HG03108 (cell line): Measurements from ENCODE around the gene EIF2AK3.
"Not testable (repeated sequence)": the region's sequence is repeated elsewhere in the genome, so short reads cannot be mapped to it uniquely, and the experiment has no call there.

Source experiments
- ATAC-seq: cut with Tn5 transposase; IDR thresholded peaks from one replicate; pipeline ENCODE4 v1.9.1; 2021; ENCODE audit warnings: moderate library complexity; ENCODE audit not compliant: unreplicated experiment

The EIF2AK3 gene

DNA sequence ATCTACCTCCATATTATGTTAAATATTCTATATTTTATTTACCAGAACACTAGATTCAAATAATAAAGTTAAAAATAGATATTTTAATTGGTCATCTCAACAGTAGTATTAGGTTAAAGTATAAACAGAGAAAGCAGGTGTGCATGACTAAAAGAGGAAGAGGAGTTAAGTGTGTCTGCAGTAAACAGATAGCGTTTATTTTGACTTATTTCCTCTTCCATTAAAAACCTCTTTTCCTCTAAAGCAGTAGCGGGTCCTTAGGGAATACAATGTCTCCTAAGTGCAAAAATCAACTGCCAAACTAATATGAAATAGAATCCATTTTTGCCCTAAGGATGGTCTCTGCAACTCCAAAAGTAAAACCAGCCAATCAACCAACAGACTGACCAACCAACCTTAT lies 27.7 kb downstream of the EIF2AK3 start:
- peak; percentile 22 for ATAC-seq

DNA sequence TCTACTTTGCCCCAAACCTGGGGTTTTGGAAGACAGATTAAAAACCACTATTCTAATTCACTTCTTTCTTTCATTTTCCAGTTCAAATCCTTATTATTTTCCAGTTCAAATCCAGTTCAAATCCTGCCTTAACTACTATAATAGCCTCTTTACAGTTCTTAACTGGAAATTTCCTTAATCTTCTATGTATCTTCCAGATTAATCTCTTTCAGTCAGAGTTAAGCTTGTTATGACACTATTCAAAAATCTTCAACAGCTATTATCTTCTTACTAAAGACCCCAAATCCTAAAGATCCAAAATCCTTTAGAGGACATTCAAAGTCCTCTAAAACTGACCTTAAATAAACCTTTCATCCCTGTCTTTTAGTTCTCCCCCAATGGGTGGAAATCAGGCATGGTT lies 30.1 kb downstream of the EIF2AK3 start:
- no peak for ATAC-seq

DNA sequence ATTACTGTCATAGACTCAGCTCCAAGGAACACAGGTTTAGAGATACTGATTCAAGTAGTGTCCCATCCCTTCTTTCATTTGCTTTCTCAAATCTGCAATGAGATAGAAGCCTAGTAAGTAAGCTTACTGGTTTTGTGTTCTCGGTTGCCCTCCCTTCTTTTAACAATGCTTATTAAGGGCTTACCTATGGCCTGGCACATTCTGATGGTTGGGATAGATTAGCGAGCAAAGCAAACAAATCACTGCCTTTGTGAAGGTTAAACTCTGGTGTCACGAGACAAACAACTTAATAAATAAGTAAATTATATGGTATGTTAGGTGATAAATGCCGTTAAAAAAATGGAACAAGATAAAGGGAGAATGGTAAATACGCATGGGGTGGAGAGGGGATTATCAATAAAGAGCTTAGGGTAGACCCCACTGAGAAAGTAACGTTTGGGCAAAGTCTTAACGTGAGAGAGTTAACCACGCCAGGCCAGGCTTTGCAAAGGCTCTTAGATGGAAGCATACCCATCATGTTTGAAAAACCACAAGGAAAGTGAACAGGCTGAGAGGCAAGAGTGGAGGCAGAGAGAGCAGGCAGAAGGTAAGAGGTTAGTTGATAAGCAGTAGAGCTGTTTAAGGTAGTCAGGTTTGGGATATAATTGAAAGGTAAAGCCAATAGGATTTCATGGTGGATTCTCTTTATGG lies 31.0 kb downstream of the EIF2AK3 start:
- ATAC-seq, result no peak

DNA sequence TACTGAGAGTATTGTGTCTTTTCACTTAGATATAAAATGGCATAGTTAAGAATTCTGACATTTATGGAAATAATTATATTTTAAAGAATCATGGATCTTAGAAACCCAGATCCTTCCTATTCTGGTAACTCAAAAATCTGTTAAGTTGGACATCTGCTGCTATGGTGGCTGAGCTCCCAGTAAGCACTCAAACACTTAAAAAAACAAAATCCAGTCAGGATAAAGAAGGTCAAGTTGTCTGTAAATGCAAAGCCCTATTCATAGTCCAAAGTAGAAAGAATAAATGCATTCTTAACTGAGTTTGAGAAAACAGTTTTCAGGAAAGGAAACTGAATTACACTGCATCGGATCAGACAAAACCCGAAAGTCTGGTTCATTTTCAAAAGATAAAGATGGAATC lies 35.6 kb downstream of the EIF2AK3 start:
- ATAC-seq, result no peak

DNA sequence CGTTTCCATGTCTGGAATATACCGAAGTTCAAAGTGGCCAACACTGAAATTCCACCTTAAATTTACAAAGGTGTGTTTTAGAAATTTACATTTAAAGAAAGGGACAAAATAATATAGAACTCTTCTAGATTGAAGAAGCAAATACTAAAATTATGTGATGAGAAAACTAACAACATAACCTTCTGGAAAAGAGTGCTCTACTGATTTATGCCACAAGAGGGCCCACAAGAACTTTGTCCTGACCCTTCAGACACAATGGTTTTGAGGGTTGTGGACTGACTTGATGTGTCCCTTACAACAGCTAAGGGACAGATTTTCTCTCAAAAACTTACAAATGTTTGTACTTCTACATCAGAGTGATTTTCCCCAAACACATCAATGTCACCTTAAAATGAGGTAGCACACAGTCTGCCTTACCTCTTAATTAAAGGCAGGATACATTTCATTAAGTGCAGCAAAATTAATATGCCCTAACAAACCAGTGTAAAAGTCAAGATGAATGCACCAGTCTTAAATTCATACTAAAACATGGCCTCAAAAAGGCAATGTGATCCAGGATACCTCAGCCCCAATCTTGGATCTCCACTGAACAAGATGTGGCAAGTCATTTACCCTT lies 36.2 kb downstream of the EIF2AK3 start:
- ATAC-seq, result peak; percentile 85

DNA sequence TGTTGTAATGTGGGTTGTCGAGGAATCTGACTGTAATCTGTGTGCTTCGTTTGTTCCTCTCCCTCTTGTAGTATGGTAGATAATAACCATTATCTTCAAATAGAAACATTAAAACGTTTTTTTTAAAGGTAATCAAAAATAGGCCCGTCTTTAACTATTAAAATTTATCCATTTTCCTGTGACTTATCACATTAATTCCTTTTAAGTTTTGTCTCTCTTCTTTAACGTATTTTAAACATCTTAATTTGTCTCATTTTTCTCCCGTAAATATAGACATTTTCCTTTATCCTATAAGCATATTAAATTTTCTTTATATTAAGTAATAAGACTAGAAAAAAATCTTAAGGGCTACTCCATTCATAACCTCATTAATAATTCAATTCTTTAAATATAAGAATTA lies 41.3 kb downstream of the EIF2AK3 start:
- no peak for ATAC-seq

DNA sequence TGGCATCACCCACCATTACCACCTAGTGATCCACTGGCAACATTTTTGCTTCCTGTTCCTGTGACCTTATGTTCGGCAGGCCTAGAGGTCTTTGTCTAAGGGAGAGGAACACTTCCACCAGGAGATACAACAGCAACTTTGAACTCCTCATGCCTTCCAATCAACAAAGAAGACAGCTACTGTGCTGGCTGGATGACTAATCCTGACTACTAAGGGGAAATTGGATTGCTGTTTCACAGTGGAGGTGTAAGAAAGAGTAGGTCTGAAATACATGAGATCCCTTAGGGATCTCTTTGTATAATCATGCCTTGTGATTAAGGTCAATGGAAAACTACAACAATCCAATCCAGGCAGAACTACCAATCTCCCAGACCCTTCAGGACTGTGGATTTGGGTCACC lies 45.2 kb downstream of the EIF2AK3 start:
- ATAC-seq, result no peak

DNA sequence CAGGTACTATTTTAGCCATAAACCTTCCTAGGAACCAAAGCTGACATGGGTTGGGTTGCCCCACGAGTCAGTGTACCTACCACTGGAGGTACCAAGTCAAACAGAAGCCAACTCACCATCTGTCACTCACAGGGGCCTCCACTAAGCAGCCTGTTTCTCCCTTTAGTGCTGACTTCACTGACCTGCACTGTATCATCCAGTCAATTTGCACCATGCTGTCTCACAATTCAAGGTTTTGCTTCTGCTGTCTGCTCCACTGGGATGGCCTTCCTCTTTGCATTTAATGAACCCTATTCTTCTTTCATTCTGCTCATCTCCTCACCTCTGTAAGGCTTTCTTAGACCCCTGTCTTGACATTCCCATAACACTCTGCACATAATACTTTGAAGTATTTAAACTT lies 47.2 kb downstream of the EIF2AK3 start:
- no peak for ATAC-seq

DNA sequence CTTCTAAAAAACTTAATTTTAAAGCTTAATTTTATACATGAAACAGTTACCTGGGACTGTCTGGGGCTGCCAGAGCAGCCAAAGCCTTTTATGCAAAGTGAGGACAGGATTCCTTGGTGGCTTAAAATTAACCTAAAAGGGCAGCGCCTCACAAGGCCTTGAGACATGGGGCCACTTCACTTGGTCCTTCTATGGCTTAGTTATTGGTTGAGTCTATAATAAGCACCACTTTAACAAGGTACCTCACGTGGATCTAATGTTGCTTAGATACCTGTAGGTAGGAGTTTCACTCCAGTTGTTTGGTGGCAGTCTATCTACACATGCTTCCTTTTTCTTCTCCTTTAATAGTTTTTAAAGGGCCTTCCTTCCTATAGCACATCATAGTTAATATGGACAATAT lies 51.6 kb downstream of the EIF2AK3 start:
- no peak for ATAC-seq

DNA sequence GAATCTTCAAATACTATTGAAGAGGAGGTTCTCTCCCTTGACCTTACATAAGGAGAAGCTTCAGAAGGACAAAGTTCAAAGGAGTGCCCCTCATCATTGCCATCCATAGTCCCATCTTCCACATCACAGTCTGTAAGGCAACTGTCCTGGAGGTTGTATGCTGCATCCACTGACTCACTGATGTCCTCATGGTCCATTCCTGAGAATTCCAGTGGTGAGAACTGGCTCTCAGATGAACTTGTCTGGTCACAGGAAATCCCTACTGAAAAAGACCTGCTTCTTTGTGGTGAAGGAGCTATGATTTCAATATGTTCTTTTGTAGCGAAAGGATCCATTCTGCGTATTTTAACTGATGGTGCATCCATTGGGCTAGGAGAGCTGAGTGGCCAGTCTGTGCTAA lies 52.2 kb downstream of the EIF2AK3 start:
- ATAC-seq, result no peak

DNA sequence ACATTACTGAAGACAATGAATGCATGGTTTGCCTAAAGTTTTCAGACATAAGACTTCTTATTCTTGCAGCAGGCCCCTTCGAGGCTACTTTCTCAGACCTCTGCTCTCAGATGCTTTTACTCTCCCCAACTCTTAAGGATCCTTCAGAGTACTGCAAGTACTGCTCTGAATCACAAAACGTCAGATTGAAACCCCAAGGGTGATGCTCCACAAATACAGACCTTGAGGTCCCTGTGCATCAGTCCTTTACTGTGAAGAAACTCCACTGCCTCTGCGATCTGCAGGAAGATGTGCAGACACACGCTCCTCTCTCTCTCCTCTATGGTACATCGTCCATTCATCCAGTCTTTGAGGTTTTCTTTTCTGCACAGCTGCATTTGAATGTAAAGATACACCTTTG lies 52.8 kb downstream of the EIF2AK3 start:
- ATAC-seq, result peak; percentile 39

DNA sequence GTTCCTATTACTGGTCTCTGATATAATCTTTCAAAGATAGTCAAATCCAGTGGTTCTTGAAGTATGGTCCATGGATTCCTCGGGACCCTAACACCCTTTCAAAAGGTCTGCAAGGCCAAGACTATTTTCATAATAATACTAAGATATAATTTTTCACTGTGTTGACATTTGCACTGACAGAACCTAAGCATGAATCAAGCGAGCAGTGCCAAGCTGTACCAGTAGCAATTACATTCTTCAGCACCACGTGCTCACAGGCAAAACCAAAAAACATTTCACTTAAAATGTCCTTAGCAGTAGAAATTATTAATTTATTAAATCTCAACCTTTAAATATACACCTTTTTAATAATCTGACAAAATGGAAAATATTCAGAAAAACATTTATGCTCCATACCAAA lies 59.1 kb downstream of the EIF2AK3 start:
- ATAC-seq, result no peak

DNA sequence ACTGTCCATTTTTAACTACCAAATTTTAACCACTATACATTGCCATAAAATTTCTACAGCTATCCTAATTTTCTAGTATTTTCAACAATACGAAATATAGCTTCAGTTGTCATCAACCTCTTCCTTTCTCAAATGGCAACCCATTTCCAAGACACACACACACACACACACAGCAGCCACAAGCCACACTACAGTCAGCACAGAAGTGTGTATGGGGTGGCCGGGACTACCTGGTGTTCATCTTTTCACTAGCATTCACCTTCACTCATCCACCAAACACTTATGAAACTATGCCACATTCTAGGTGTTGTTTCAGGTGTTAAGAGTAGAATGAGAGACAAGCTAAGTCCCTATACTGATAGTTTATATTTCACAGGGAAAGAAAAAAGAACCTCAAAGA lies 62.9 kb downstream of the EIF2AK3 start:
- no peak for ATAC-seq

DNA sequence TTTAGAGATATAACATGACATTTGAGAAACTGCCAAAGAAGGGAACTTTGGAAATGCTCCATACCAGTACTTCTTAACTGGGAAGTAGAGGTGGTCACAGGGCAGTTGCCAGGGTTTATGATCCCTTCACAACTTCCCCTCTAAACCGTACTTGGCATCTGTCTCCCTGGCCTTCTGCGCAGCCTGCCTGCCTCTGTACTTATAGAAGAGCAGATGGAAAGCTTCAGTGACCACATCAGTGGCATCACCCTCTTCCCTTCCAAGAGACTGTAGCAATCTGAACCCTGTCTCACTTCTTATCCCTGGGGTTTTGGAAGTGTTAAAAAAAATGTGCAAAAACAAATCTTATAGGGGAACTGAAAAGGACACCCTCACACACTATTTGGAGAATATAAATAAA lies 64.1 kb downstream of the EIF2AK3 start:
- no peak for ATAC-seq

DNA sequence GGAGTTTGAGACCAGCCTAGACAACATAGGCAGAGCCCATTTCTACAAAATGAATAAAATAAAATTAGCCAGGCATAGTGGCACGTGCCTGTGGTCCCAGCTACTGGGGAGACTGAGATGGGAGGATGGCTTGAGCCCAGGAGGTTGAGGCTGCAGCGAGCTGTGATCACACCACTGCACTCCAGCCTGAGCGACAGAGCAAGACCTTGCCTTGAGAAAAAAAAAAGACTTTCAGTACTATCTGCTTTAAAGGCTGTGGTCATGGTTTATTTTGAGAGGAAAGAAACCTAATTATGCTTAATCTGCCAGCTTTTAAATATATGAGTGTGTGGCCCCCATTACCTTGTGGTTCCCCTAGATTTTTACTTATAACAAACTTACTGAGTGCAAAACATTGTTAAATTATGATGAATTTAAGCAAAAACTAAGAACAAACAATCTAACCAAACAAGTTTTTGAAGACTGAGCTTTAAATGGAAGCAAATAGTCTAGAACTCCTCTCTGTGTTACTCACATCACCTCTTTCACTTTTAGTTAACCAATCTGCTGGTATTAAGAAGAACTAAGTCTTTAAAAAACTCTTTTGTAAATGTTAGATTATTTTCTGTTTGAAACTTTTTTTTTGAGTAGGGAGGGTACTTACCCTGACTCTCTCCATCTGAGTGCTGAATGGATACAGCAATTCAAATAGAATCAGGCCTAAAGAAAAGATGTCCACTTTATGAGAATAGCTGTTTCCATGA lies 65.4 kb downstream of the EIF2AK3 start:
- peak; percentile 63 for ATAC-seq

DNA sequence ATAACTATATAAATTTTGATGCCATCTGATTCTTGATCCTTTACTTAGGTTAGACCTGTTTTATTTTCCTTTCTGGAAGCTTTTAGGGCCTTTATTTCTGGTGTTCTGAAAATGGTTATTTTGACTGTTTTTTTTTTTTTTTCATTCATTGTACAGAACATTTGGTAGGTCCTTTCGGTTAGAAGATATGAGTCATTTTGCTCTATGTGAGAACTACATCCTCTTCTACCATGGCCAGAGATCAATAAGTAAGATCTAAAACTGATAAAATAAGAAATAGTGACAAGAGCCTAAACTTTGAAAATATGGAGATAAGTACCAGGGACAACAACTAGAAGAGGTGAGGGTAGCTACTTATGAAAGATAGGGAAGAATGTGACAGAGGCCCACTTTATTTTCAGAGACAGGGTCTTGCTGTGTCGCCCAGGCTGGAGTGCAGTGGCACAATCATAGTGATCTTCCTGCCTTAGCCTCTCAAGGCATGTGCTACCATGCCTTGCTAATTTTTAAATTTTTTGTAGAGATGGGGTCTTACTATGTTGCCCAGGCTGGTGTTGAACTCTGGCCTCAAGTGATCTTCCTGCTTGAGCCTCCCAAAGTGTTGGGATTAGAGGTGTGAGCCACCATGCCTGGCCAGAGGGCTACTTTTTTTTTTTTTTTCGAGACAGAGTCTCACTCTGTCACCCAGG lies 66.5 kb downstream of the EIF2AK3 start:
- ATAC-seq, result no peak

DNA sequence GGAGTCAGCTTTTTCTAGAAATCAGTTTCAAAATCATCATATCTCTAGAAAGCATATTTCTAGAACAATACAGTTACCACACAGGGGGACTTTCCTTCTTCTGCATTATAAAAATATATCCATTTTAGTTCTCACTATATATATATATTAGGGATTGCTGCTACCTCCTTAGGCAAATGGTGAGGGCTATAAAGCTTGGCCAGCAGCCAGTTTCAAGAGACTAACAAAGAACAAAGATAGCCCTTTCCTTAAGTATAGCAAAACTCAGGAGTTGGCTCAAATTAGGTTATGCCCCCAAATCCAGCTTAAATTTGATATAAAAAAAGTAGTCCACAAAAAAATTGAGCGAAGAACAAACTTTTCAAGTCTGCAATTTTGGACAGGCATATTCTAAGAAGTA lies 70.0 kb downstream of the EIF2AK3 start:
- ATAC-seq, result no peak

DNA sequence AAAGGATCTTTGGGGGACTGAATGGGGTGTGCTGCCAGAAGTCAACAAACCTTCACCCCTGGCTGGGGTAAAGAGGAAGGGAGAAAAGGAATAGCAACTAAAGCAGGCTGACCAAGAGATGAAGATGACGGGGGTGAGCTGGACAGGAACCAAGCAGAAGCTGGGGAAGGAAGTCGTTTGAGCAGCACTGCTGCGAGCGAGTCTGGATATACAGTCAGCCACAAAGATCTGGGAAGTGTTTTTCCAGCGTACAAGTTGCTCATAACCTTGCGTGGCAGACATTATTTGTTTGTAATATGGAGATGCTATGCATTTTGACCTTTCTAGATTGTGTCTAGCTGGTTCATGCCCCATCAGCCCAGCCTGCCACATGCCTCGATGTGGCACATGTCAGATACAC lies 71.2 kb downstream of the EIF2AK3 start:
- no peak for ATAC-seq

DNA sequence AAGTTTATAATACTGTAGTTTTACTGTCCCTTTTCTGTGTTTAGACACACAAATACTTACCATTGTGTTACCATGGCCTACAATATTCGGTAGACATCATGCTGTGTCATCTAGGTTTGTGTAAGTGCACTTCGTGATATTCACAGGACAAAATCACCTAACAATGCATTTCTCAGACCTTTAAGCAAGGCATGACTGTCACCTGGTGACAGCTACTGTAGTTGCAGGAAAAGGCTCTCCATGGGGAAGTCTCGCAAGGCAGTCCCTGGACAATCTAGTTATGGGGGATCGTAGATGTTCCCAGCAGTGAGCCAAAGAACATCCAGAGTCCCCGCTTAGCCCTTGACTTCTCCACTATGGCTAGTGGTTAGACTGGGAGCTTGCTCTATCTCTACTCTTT lies 73.1 kb downstream of the EIF2AK3 start:
- ATAC-seq, result no peak

DNA sequence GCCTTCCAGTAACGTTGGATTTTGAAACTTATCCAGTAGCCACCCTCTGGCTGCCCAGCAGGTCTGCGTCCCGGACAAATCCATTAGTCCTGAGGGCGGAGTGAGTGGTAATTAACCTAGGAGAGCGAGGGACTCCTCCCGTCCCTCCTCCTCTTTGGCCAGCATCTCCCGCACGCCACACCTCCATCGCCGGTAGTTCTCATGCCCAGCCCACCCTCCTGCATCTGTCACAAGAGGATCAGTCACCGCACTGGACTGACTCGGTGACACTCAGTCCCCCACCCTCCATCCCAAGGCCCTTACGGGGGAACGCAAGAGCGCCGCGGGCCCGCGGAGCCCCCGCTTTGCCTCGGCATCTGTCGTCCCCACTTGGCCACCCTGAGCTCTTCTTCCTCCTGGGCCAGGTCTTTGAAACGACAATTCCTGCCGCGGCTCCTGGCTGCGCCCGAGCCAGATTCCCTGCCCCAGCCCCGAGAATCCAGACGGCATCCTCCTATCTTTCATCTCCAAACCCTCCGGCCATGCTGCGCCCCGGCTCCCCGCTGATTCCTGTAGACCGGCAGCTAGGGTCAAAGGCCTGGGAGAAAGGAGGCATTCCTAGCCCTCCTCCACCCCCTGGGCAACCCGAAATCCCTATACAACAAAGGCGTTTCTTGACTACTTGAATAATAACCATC lies 77.5 kb downstream of the EIF2AK3 start:
- ATAC-seq, result no peak

DNA sequence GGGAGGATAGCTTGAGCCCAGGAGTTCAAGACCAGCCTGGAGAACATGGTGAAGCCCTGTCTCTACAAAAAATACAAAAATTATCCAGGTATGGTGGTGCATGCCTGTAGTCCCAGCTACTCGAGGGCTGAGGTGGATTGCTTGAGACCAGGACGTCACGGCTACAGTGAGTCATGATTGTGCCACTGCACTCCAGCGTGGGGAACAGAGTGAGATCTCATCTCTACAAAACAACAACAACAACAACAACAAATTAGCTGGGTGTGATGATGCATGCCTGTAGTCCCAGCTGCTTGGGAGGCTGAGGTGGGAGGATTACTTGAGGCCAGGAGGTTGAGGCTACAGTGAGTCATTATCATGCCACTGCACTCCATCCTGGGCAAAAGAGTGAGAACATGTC lies 81.0 kb downstream of the EIF2AK3 start:
- not testable (repeated sequence) for ATAC-seq
